Stimulated activated effector memory CD8-positive, alpha-beta T cell treated with anti-CD3 and anti-CD28 coated beads, Interleukin-12 subunit alpha, Interleukin-12 subunit beta, amount 100 ng/mL, for 72 hours (primary cell): Measurements from ENCODE around the gene RAB11FIP3.

ENCODE experiments used
- ATAC-seq: fragments of 150-1000 bp; cut with Tn5 transposase; 2 replicates; pipeline ENCODE4 v1.10.0; 2021
- DNase-seq, 2 donors: peaks; one replicate each; pipeline ENCODE4 v3.0.0; 2021 to 2022; ENCODE audit warnings: low spot score in 2 of 2
- H3K27ac Mint-ChIP-seq: one replicate; pipeline ENCODE4 v1.8.0; 2022; ENCODE audit warnings: mild to moderate bottlenecking, mixed read lengths
- H3K36me3 Mint-ChIP-seq: one replicate; pipeline ENCODE4 v1.8.0; 2022; ENCODE audit warnings: mild to moderate bottlenecking, mixed read lengths
- H3K4me1 Mint-ChIP-seq: one replicate; pipeline ENCODE4 v1.8.0; 2022; ENCODE audit warnings: mixed read lengths
- H3K4me3 Mint-ChIP-seq: one replicate; pipeline ENCODE4 v1.8.0; 2022; ENCODE audit warnings: mild to moderate bottlenecking, mixed read lengths
- H3K9me3 Mint-ChIP-seq: one replicate; pipeline ENCODE4 v1.8.0; 2022; ENCODE audit warnings: mixed read lengths

The RAB11FIP3 gene

GRCh38 chr16:530111-530817 lies 104.8 kb downstream of the RAB11FIP3 start:
- ATAC-seq (no peak), DNase-seq (no peak)
- H3K4me3 Mint-ChIP-seq, result peak overlapping the region; percentile 89
- H3K27ac Mint-ChIP-seq, result peak overlapping the region; percentile 95
- H3K9me3 Mint-ChIP-seq, result no peaks in the 10 kb centered on the region
- H3K4me1 Mint-ChIP-seq, result peaks cover 38% of the 10 kb centered on the region
- H3K36me3 Mint-ChIP-seq, result peaks cover 48% of the 10 kb centered on the region

GRCh38 chr16:531494-532125 lies 106.2 kb downstream of the RAB11FIP3 start:
- Mint-ChIP-seq H3K27ac (no peak overlapping the region), H3K4me3 (no peak overlapping the region), H3K4me1 (peaks cover 25% of the 10 kb centered on the region), H3K36me3 (peaks cover 49% of the 10 kb centered on the region), H3K9me3 (no peaks in the 10 kb centered on the region)
- ATAC-seq, result no peak
- no peak for DNase-seq

GRCh38 chr16:533391-534123 lies 108.1 kb downstream of the RAB11FIP3 start:
- no peak for DNase-seq
- ATAC-seq, result no peak
- Mint-ChIP-seq H3K9me3 (no peaks in the 10 kb centered on the region), H3K27ac (no peak overlapping the region), H3K4me1 (peaks cover 22% of the 10 kb centered on the region), H3K36me3 (peaks cover 56% of the 10 kb centered on the region), H3K4me3 (no peak overlapping the region)

GRCh38 chr16:534135-534534 lies 108.7 kb downstream of the RAB11FIP3 start:
- H3K4me3 Mint-ChIP-seq, result no peak overlapping the region
- no peaks in the 10 kb centered on the region for H3K9me3 Mint-ChIP-seq
- H3K36me3 Mint-ChIP-seq, result peaks cover 56% of the 10 kb centered on the region
- H3K4me1 Mint-ChIP-seq, result peaks cover 16% of the 10 kb centered on the region
- no peak overlapping the region for H3K27ac Mint-ChIP-seq
- ATAC-seq (no peak), DNase-seq (no peak)

- Mint-ChIP-seq H3K4me1 (peaks cover 16% of the 10 kb centered on the region), H3K4me3 (no peak overlapping the region), H3K9me3 (no peaks in the 10 kb centered on the region), H3K36me3 (peaks cover 48% of the 10 kb centered on the region), H3K27ac (peak overlapping the region; percentile 40)
- DNase-seq, result no peak
- no peak for ATAC-seq
Observed at GRCh38 chr16:534856-535445, 109.5 kb downstream of the RAB11FIP3 start.

GRCh38 chr16:535446-536405 lies 110.3 kb downstream of the RAB11FIP3 start:
- H3K9me3 Mint-ChIP-seq, result no peaks in the 10 kb centered on the region
- ATAC-seq (peak; percentile 72), DNase-seq (no peak)
- peaks cover 10% of the 10 kb centered on the region for H3K4me1 Mint-ChIP-seq
- peak overlapping the region; percentile 61 for H3K27ac Mint-ChIP-seq
- no peak overlapping the region for H3K4me3 Mint-ChIP-seq
- H3K36me3 Mint-ChIP-seq, result peaks cover 46% of the 10 kb centered on the region

- ATAC-seq (no peak), DNase-seq (no peak)
- Mint-ChIP-seq H3K4me1 (peaks cover 10% of the 10 kb centered on the region), H3K4me3 (no peak overlapping the region), H3K36me3 (peaks cover 45% of the 10 kb centered on the region), H3K27ac (peak overlapping the region; percentile 61), H3K9me3 (no peaks in the 10 kb centered on the region)
Observed at GRCh38 chr16:536746-537145, 111.3 kb downstream of the RAB11FIP3 start.

GRCh38 chr16:537415-538335 lies 112.2 kb downstream of the RAB11FIP3 start:
- H3K27ac Mint-ChIP-seq, result no peak overlapping the region
- peaks cover 43% of the 10 kb centered on the region for H3K36me3 Mint-ChIP-seq
- DNase-seq (no peak), ATAC-seq (no peak)
- no peaks in the 10 kb centered on the region for H3K9me3 Mint-ChIP-seq
- H3K4me3 Mint-ChIP-seq, result no peak overlapping the region
- H3K4me1 Mint-ChIP-seq, result peaks cover 10% of the 10 kb centered on the region

GRCh38 chr16:539901-540530 lies 114.6 kb downstream of the RAB11FIP3 start:
- Mint-ChIP-seq H3K9me3 (no peaks in the 10 kb centered on the region), H3K36me3 (peaks cover 40% of the 10 kb centered on the region), H3K4me1 (peaks cover 5% of the 10 kb centered on the region), H3K4me3 (no peak overlapping the region), H3K27ac (no peak overlapping the region)
- ATAC-seq (no peak), DNase-seq (no peak)

- Mint-ChIP-seq H3K36me3 (peaks cover 32% of the 10 kb centered on the region), H3K4me3 (no peak overlapping the region), H3K4me1 (peaks cover 5% of the 10 kb centered on the region), H3K9me3 (no peaks in the 10 kb centered on the region), H3K27ac (no peak overlapping the region)
- ATAC-seq, result no peak
- no peak for DNase-seq
Observed at GRCh38 chr16:540645-541340, 115.3 kb downstream of the RAB11FIP3 start.

GRCh38 chr16:543301-544164 lies 118.1 kb downstream of the RAB11FIP3 start:
- no peak for ATAC-seq
- no peaks in the 10 kb centered on the region for H3K9me3 Mint-ChIP-seq
- peaks cover 13% of the 10 kb centered on the region for H3K36me3 Mint-ChIP-seq
- no peak overlapping the region for H3K4me3 Mint-ChIP-seq
- DNase-seq, result no peak
- H3K27ac Mint-ChIP-seq, result no peak overlapping the region
- peaks cover 5% of the 10 kb centered on the region for H3K4me1 Mint-ChIP-seq

GRCh38 chr16:544517-544916 lies 119.1 kb downstream of the RAB11FIP3 start:
- no peak for DNase-seq
- Mint-ChIP-seq H3K36me3 (peaks cover 6% of the 10 kb centered on the region), H3K4me3 (no peak overlapping the region), H3K27ac (no peak overlapping the region), H3K9me3 (no peaks in the 10 kb centered on the region), H3K4me1 (peaks cover 5% of the 10 kb centered on the region)
- ATAC-seq, result no peak
